Measurements from ENCODE around the gene TMEM151B.
"Not testable (repeated sequence)": the region's sequence is repeated elsewhere in the genome, so short reads cannot be mapped to it uniquely, and the experiment has no call there.

Gene TMEM151B

GRCh38 chr6:44304282-44305199, 34.3 kb downstream of the TMEM151B start:
- H3K4me3 ChIP-seq (ENCODE audit: low read depth in 1 of 2, low read length in 2 of 2), result no peak overlapping the region
- no peaks in the 10 kb centered on the region for H3K27me3 ChIP-seq (ENCODE audit: low read depth, low read length)
- H3K4me1 ChIP-seq (ENCODE audit: control insufficient read depth in 1 of 2, insufficient read depth in 2 of 2, low read length in 2 of 2), result no peaks in the 10 kb centered on the region
- H3K36me3 ChIP-seq (ENCODE audit: control insufficient read depth in 1 of 2, insufficient read depth in 2 of 2, low read length in 2 of 2), result peaks cover 49 to 93% of the 10 kb centered on the region in 2 donors
- no peak overlapping the region for H3K27ac ChIP-seq (ENCODE audit: low read length)
- no peaks in the 10 kb centered on the region for H3K9me3 ChIP-seq (ENCODE audit: control insufficient read depth in 1 of 2, low read length in 2 of 2)

DNA sequence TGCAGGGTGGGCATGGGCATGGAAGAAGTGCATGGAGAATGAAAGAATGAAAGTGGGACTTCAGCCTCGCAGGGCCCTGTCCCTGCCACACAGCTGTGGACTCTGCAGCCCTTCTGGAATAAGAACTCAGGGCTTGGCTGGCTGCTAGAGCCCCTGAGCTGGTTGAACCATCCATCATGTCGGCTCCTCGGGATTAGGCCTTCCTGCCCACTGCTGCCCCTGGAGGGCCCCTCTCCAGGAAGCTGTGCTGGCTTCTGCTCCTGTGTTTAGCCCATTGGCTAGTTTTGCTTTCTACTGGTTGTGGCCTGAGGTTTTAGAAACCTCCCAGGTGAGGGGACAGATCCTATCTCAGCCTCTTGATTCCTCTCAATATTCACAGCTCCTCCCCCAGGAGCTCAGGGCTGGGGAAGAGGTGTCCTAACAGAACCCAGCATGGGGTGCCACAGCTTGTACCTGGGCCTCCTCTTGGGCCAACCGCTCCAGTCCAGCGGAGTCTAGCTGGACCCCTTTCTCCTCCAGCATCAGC, 35.0 kb downstream of the TMEM151B start:
- Histone ChIP-seq H3K27ac (ENCODE audit: low read length) (no peak overlapping the region), H3K36me3 (ENCODE audit: control insufficient read depth in 1 of 2, insufficient read depth in 2 of 2, low read length in 2 of 2) (peaks cover 55 to 97% of the 10 kb centered on the region in 2 donors), H3K4me1 (ENCODE audit: control insufficient read depth in 1 of 2, insufficient read depth in 2 of 2, low read length in 2 of 2) (no peaks in the 10 kb centered on the region), H3K27me3 (ENCODE audit: low read depth, low read length) (no peaks in the 10 kb centered on the region), H3K9me3 (ENCODE audit: control insufficient read depth in 1 of 2, low read length in 2 of 2) (no peaks in the 10 kb centered on the region), H3K4me3 (ENCODE audit: low read depth in 1 of 2, low read length in 2 of 2) (no peak overlapping the region)

GRCh38 chr6:44306710-44307109, 36.5 kb downstream of the TMEM151B start:
- Histone ChIP-seq H3K4me1 (ENCODE audit: control insufficient read depth in 1 of 2, insufficient read depth in 2 of 2, low read length in 2 of 2) (no peaks in the 10 kb centered on the region), H3K4me3 (ENCODE audit: low read depth in 1 of 2, low read length in 2 of 2) (no peak overlapping the region), H3K36me3 (ENCODE audit: control insufficient read depth in 1 of 2, insufficient read depth in 2 of 2, low read length in 2 of 2) (peaks cover 64 to 94% of the 10 kb centered on the region in 2 donors), H3K9me3 (ENCODE audit: control insufficient read depth in 1 of 2, low read length in 2 of 2) (no peaks in the 10 kb centered on the region), H3K27me3 (ENCODE audit: low read depth, low read length) (no peaks in the 10 kb centered on the region), H3K27ac (ENCODE audit: low read length) (no peak overlapping the region)

- no peak overlapping the region for H3K4me3 ChIP-seq (ENCODE audit: low read depth in 1 of 2, low read length in 2 of 2)
- no peak overlapping the region for H3K27ac ChIP-seq (ENCODE audit: low read length)
- H3K4me1 ChIP-seq (ENCODE audit: control insufficient read depth in 1 of 2, insufficient read depth in 2 of 2, low read length in 2 of 2), result peaks cover 3% of the 10 kb centered on the region in 2 donors
- H3K36me3 ChIP-seq (ENCODE audit: control insufficient read depth in 1 of 2, insufficient read depth in 2 of 2, low read length in 2 of 2), result peaks cover 60 to 89% of the 10 kb centered on the region in 2 donors
- no peaks in the 10 kb centered on the region for H3K27me3 ChIP-seq (ENCODE audit: low read depth, low read length)
- H3K9me3 ChIP-seq (ENCODE audit: control insufficient read depth in 1 of 2, low read length in 2 of 2), result no peaks in the 10 kb centered on the region
Observed at GRCh38 chr6:44307217-44307616, 37.0 kb downstream of the TMEM151B start.

- no peak overlapping the region for H3K27ac ChIP-seq (ENCODE audit: low read length)
- no peak overlapping the region for H3K4me3 ChIP-seq (ENCODE audit: low read depth in 1 of 2, low read length in 2 of 2)
- H3K27me3 ChIP-seq (ENCODE audit: low read depth, low read length), result no peaks in the 10 kb centered on the region
- H3K4me1 ChIP-seq (ENCODE audit: control insufficient read depth in 1 of 2, insufficient read depth in 2 of 2, low read length in 2 of 2), result peaks cover 7% of the 10 kb centered on the region in 2 donors
- peaks cover 44 to 70% of the 10 kb centered on the region in 2 donors for H3K36me3 ChIP-seq (ENCODE audit: control insufficient read depth in 1 of 2, insufficient read depth in 2 of 2, low read length in 2 of 2)
- H3K9me3 ChIP-seq (ENCODE audit: control insufficient read depth in 1 of 2, low read length in 2 of 2), result no peaks in the 10 kb centered on the region
Observed at GRCh38 chr6:44309092-44309491, 38.8 kb downstream of the TMEM151B start.

- Histone ChIP-seq H3K36me3 (ENCODE audit: control insufficient read depth in 1 of 2, insufficient read depth in 2 of 2, low read length in 2 of 2) (peaks cover 43 to 65% of the 10 kb centered on the region in 2 donors), H3K27ac (ENCODE audit: low read length) (no peak overlapping the region), H3K27me3 (ENCODE audit: low read depth, low read length) (no peaks in the 10 kb centered on the region), H3K4me1 (ENCODE audit: control insufficient read depth in 1 of 2, insufficient read depth in 2 of 2, low read length in 2 of 2) (peaks cover 7% of the 10 kb centered on the region in 2 donors), H3K9me3 (ENCODE audit: control insufficient read depth in 1 of 2, low read length in 2 of 2) (no peaks in the 10 kb centered on the region), H3K4me3 (ENCODE audit: low read depth in 1 of 2, low read length in 2 of 2) (no peak overlapping the region)
Observed at GRCh38 chr6:44309631-44310030, 39.4 kb downstream of the TMEM151B start.

DNA sequence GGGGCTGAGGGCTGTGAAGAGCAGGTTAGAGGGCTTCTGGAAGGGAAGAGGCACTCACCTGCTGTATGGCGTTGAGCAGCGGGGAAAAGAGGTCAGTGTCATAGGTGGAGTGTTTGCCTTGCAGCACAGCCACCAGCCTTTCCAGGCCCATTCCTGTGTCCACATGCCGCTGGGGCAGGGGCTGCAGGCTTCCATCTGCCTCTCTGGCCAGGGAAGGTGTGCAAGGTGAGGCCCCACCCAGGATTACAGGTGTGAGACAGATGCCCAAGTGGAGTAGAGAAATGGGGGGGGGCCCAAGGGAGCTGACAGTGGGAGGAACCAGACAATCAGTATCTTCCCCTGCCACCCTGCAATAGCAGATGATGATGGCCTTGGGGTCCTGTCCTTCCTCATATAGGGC, 40.0 kb downstream of the TMEM151B start:
- Histone ChIP-seq H3K9me3 (ENCODE audit: control insufficient read depth in 1 of 2, low read length in 2 of 2) (no peaks in the 10 kb centered on the region), H3K4me1 (ENCODE audit: control insufficient read depth in 1 of 2, insufficient read depth in 2 of 2, low read length in 2 of 2) (peaks cover 7% of the 10 kb centered on the region in 2 donors), H3K36me3 (ENCODE audit: control insufficient read depth in 1 of 2, insufficient read depth in 2 of 2, low read length in 2 of 2) (peaks cover 42 to 60% of the 10 kb centered on the region in 2 donors), H3K27ac (ENCODE audit: low read length) (no peak overlapping the region), H3K4me3 (ENCODE audit: low read depth in 1 of 2, low read length in 2 of 2) (no peak overlapping the region), H3K27me3 (ENCODE audit: low read depth, low read length) (no peaks in the 10 kb centered on the region)

DNA sequence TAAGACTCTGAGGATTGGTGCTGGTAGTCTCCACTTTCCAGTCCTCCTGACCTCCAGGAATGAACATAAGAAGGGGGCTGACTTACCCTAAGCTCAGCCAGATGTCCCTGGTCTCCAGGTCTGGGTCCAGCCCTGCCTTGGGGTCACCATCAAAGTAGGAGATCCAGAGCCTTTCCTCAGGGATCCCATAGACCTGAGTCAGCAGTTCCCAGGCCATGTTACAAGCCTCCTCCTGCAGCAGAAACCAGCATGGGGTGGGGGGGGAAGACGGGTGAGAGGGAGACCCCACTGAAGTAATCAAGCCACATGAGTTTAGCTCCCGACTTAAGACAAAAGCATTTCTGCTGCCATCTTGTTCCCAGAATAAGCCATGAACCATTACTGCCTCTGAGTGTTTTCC, 41.1 kb downstream of the TMEM151B start:
- Histone ChIP-seq H3K9me3 (ENCODE audit: control insufficient read depth in 1 of 2, low read length in 2 of 2) (no peaks in the 10 kb centered on the region), H3K36me3 (ENCODE audit: control insufficient read depth in 1 of 2, insufficient read depth in 2 of 2, low read length in 2 of 2) (peaks cover 32 to 49% of the 10 kb centered on the region in 2 donors), H3K4me3 (ENCODE audit: low read depth in 1 of 2, low read length in 2 of 2) (no peak overlapping the region), H3K27ac (ENCODE audit: low read length) (no peak overlapping the region), H3K27me3 (ENCODE audit: low read depth, low read length) (no peaks in the 10 kb centered on the region), H3K4me1 (ENCODE audit: control insufficient read depth in 1 of 2, insufficient read depth in 2 of 2, low read length in 2 of 2) (peaks cover 7% of the 10 kb centered on the region in 2 donors)

DNA sequence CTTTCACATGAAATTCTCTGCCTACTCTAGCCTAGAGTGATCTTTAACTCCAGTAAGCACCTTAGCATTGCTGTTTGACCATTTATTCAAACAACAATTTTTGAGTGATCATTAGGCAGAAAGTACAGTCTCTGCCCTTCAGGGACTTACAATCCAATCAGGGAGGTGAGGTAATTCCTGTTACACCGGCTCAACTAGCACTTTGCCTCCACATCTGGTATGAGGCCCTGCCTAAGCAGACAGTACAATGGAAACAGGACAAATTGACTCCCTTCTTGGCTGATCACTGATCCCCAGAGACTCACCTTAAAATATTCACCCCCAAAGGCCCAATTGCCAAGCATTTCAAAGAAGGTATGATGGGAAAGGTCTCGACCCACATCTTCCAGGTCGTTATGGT, 41.5 kb downstream of the TMEM151B start:
- H3K4me1 ChIP-seq (ENCODE audit: control insufficient read depth in 1 of 2, insufficient read depth in 2 of 2, low read length in 2 of 2), result peaks cover 7% of the 10 kb centered on the region in 2 donors
- H3K4me3 ChIP-seq (ENCODE audit: low read depth in 1 of 2, low read length in 2 of 2), result no peak overlapping the region
- no peaks in the 10 kb centered on the region for H3K27me3 ChIP-seq (ENCODE audit: low read depth, low read length)
- H3K9me3 ChIP-seq (ENCODE audit: control insufficient read depth in 1 of 2, low read length in 2 of 2), result no peaks in the 10 kb centered on the region
- H3K36me3 ChIP-seq (ENCODE audit: control insufficient read depth in 1 of 2, insufficient read depth in 2 of 2, low read length in 2 of 2), result peaks cover 27 to 45% of the 10 kb centered on the region in 2 donors
- no peak overlapping the region for H3K27ac ChIP-seq (ENCODE audit: low read length)

GRCh38 chr6:44312901-44313788, 42.9 kb downstream of the TMEM151B start, which contains the start of gene AARS2:
Gene AARS2, minus strand, starts transcription at chr6:44313347. Its CDS starts 24 bp downstream, at chr6:44313323.
- H3K4me1 ChIP-seq (ENCODE audit: control insufficient read depth in 1 of 2, insufficient read depth in 2 of 2, low read length in 2 of 2), result peaks cover 7% of the 10 kb centered on the region in 2 donors
- peak within 1 kb of the TSS; percentile 73 for H3K27ac ChIP-seq (ENCODE audit: low read length)
- H3K27me3 ChIP-seq (ENCODE audit: low read depth, low read length), result no peaks in the 10 kb centered on the region
- H3K4me3 ChIP-seq (ENCODE audit: low read depth in 1 of 2, low read length in 2 of 2), result peak within 1 kb of the TSS; percentile 89 to 93
- peaks cover 24 to 31% of the 10 kb centered on the region in 2 donors for H3K36me3 ChIP-seq (ENCODE audit: control insufficient read depth in 1 of 2, insufficient read depth in 2 of 2, low read length in 2 of 2)
- H3K9me3 ChIP-seq (ENCODE audit: control insufficient read depth in 1 of 2, low read length in 2 of 2), result no peaks in the 10 kb centered on the region

DNA sequence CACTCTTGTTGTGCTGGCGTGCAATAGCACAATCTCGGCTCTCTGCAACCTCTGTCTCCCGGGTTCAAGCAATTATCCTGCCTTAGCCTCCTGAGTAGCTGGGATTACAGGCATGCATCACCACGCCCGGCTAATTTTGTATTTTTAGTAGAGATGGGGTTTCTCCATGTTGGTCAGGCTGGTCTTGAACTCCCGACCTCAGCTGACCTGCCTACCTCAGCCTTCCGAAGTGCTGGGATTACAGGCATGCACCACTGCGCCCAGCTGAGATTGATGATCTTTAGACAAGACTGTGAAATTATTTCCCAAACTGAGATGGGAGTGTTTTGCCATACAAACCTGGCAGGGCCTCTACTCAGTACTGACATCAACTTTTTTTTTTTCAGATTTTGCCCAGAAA, 44.4 kb downstream of the TMEM151B start:
- H3K9me3 ChIP-seq (ENCODE audit: control insufficient read depth in 1 of 2, low read length in 2 of 2); H3K4me1 ChIP-seq (ENCODE audit: control insufficient read depth in 1 of 2, insufficient read depth in 2 of 2, low read length in 2 of 2); H3K27ac ChIP-seq (ENCODE audit: low read length); H3K4me3 ChIP-seq (ENCODE audit: low read depth in 1 of 2, low read length in 2 of 2); H3K27me3 ChIP-seq (ENCODE audit: low read depth, low read length): not testable (repeated sequence)
- H3K36me3 ChIP-seq (ENCODE audit: control insufficient read depth in 1 of 2, insufficient read depth in 2 of 2, low read length in 2 of 2), result peaks cover 16 to 18% of the 10 kb centered on the region in 2 donors

All from muscle layer of duodenum (tissue), 2 donors.